HG03103 (cell line): ENCODE results near the gene GNB1L.

Source experiments
- ATAC-seq: cut with Tn5 transposase; IDR thresholded peaks from one replicate; pipeline ENCODE4 v1.9.1; 2021; ENCODE audit warnings: low read depth; ENCODE audit not compliant: unreplicated experiment

The GNB1L gene

DNA sequence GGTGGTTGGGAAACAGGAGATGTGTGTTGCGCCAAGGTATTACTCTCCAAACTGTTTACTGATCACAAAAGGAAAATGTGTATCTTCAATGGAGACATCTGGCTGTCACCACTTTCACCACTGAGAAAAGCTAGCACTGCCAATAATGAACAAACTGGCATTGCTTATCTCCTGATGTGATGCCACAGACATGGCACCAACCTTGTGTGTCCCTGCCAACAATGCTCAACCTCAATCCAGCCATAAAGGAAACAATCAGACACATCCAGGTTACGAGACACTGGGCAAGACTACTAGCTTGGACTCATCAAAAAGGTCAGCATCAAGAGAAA, 28.1 kb downstream of the GNB1L start:
- no peak for ATAC-seq

GRCh38 chr22:19825904-19826618, 28.6 kb downstream of the GNB1L start:
- no peak for ATAC-seq

DNA sequence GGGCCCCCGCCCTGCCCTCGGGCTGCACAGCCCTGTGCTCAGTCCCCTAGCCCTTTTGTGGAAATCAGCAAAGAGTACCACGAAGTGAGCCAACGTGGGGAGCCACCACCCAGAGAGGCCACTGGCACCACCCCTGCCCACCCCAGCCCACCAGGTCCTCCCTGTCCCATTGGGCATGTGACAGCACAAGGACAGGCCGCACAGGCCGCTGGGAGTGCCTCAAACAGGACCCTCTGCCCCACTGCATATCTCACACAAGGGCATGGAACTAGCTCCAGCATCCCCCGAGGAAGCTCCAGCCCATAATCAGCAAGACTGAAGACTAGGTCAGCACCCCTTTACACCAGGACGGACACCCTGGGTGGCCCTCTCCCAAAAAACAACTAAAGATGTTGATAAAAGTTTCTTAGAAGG, 29.7 kb downstream of the GNB1L start:
- ATAC-seq: no peak

DNA sequence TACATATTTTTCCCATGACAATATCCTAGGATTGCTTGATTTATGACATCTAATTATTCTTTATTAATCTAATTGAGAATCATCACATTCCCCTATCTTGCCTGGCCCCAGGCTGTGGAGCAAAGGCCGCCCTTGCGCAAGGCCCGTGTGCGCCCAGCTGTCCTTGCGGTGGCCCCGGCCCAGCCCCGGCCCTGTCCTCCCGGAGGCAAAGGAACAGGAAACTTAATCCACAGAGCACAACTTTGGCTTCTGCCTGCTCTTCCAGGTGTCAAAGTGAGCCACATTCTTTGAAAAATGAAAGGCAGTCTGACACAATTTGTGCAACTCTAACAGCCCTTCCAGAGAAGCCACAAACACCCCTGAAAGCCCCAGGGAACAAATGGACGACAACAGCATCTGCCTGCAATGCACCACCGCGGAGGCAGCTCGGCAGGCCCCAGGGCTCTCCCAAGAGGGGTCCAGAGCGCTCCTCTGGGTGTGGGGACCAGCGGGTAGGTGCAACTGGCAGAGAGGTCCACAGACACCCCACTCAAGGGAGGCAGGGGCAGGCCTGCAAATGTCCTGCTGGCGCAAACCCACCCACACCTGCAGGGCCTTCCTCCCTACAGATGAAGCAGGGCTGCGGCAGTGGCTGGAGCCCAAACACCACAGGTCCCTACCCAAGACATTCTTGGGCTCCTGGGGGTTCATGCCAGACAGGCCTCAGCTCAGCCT, 30.3 kb downstream of the GNB1L start:
- no peak for ATAC-seq

DNA sequence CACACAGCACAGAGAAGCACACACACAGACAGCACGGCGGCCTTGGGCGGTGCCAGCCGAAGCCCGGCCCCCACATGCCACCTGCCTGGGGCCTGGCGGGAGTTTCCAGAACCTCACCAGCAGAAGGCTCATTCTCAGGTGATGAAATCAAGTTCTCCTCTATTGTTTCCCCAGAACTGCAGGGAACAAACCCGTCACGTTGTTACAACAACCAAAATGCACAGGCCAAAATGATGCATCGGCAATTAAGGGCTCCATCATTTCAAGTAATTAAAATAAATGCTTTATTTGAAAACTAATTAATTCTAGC, 30.8 kb downstream of the GNB1L start:
- no peak for ATAC-seq

- no peak for ATAC-seq
Observed at GRCh38 chr22:19823191-19823901, 31.3 kb downstream of the GNB1L start.

DNA sequence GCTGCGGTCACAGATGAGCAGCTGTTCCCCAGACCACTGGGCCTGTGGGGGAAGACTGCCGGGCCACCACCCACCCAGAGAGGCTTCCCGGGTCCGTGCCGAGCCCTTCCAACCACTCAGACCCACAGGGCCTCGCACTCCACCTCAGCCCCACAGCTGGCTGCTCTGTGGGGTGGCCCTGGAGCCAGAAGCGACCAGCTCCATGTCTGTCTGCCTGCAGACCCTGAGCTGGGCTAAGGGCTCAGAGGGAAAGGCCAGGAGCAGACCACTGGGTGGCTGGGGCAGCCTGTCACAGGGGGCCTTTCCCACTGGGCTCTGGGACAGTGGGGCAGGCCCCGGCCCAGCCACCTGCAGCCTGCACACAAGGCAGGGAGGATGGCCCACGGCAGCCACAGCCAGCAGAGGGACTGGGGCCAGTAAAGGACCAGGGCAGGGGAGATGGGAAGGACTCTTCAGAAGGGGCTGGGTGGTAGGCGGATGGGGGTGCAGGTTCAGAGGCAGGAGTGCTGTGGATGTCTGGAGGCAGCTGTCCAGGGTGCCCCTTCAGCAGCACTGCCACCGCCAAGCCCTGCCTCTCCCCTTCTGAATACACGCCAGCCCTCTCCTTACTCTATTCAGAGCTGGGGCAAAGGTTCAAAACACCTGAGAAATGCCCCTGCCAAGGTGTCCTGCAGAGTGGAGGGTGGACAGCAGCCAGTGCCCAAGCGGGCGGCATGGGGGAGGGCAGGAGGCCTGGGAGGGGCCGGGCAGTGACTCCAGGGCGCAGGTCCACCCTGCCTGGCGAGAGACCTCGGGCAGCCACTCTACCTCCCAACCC, 32.2 kb downstream of the GNB1L start:
- ATAC-seq: no peak

DNA sequence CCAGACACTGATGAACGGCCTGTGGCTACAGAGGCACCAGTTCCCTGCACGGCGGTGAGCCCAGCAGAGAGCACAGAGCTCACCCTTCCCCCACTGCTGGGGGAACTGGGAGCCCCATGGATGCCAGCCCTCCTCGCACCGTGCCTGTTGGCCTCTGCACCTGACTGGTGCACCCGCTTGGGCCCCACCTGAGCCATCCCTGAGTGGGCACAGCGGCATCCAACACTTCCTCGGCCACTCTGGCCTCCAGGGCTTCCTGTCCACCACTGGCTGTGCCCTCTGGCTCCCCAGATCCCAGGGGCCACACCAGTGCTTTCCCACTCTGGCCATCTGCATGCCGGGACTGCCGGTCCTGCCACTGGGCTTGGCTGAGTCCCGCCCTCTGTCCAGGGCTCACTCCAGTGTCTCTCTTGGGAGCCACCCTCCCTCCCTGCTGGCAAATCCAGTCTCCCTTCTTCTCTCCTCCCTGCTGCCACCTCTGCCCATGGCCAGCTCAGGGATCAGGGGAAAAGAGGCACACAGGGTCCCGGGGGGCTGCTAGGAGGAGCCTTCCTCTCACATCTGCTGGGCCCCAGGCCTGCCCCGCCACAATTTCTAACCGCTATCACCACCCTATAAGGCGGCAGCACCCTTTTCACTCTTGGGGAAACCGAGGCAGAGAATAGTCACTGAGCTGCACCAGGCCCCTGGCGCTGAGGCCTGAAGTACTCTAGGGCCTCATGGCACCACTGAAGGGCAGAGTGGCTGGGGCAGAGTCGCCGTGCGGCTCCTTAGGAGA, 33.0 kb downstream of the GNB1L start:
- no peak for ATAC-seq

GRCh38 chr22:19820880-19821522, 33.7 kb downstream of the GNB1L start:
- ATAC-seq: no peak

- ATAC-seq: no peak
Observed at GRCh38 chr22:19819911-19820879, 34.5 kb downstream of the GNB1L start.

GRCh38 chr22:19819208-19819910, 35.3 kb downstream of the GNB1L start:
- no peak for ATAC-seq

- no peak for ATAC-seq
Observed at GRCh38 chr22:19818324-19819207, 36.1 kb downstream of the GNB1L start.

- ATAC-seq: no peak
Observed at GRCh38 chr22:19816372-19817119, 38.1 kb downstream of the GNB1L start.

GRCh38 chr22:19815823-19816290, 38.8 kb downstream of the GNB1L start:
- ATAC-seq: no peak

DNA sequence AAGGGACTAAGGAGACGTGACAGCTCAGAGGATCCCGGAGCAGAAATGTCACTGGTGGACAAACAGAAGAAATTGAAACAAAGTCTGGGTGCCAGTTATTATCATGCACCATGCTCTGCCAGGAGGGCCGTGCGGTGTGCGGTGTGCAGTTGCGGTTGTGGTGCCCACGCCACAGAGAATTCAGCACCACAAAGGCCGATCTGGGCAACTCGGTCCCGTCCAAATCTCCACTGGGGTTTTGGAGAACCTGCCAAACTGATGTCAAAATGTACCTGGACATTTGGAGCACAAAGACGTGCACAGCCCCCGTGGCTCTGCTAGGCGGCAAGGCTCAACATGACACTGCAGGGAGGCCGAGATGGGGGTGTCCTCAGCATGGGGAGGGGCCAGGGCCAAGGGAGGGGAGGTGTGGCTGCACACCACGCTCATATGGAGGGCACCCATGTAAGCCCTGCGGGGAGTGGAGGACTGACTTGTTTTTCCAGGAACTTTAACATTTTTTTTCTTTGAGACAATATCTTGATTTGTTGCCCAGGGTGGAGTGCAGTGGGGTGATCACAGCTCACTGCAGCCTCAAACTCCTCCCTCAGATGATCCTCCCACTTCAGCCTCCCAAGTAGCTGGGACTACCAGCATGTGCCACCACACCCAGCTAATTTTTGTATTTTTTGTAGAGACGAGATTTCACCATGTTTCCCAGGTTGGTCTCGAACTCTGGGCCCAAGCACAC, 39.4 kb downstream of the GNB1L start:
- ATAC-seq: no peak

- no peak for ATAC-seq
Observed at GRCh38 chr22:19814428-19814827, 40.2 kb downstream of the GNB1L start.
